K562 (cell line): Measurements from ENCODE around the gene CDIPT. TPM values are rescaled to one million over a fixed set of nuclear protein-coding genes. Genes with fewer than 3 reads are reported as not detected.

Experiments used
- ATF2 ChIP-seq: sonication (generic); formaldehyde crosslinking; IDR thresholded peaks from 2 replicates; pipeline ENCODE4 v1.8.1; 2022; ENCODE audit warnings: missing genetic modification reagents
- CEBPZ ChIP-seq: fragments of 150-350 bp; IDR thresholded peaks from 2 replicates; pipeline ENCODE4 v1.6.1; 2014; ENCODE audit warnings: low read depth, mild to moderate bottlenecking, low read length, borderline replicate concordance
- CHCHD3 ChIP-seq: fragments of 250-450 bp; sonication (Bioruptor Pico); IDR thresholded peaks from 2 replicates; pipeline ENCODE4 v2.1.2; 2022; ENCODE audit warnings: mild to moderate bottlenecking
- FOSL1 ChIP-seq: fragments of 200-800 bp; sonication (Bioruptor generic); conservative IDR thresholded peaks from 2 replicates; pipeline ENCODE4 v1.6.1; 2016; ENCODE audit warnings: missing genetic modification characterization, missing compliant biosample characterization
- FOXA3 ChIP-seq, 2 experiments: fragments of 450-650 bp in 1 of 2; sonication (generic) in 1 of 2; formaldehyde crosslinking; IDR thresholded peaks in 1 of 2; conservative IDR thresholded peaks in 1 of 2; 2 replicates each; pipeline versions ENCODE4 v1.4.0 to v1.8.0; 2020 to 2022; ENCODE audit warnings: mild to moderate bottlenecking in 2 of 2, missing genetic modification reagents in 1 of 2
- GTF2B ChIP-seq: IDR thresholded peaks from 2 replicates; pipeline ENCODE4 v1.6.1; 2011; ENCODE audit not compliant: insufficient read length; ENCODE audit errors: extremely low read depth
- HNRNPH1 ChIP-seq: fragments of 200-400 bp; formaldehyde crosslinking; optimal IDR thresholded peaks from 2 replicates; pipeline ENCODE3; 2017; ENCODE audit warnings: low read depth, mild to moderate bottlenecking, low read length, moderate library complexity
- HNRNPL ChIP-seq: fragments of 200-400 bp; formaldehyde crosslinking; IDR thresholded peaks from 2 replicates; pipeline ENCODE4 v1.6.1; 2017; ENCODE audit warnings: low read depth, mild to moderate bottlenecking, low read length
- MYNN ChIP-seq, 2 experiments: sonication (generic); formaldehyde crosslinking in 1 of 2; IDR thresholded peaks; 2 replicates each; pipeline versions ENCODE4 v1.5.0 to v1.6.1; 2016 to 2020; ENCODE audit warnings: antibody characterized with exemption in 1 of 2, missing genetic modification reagents in 1 of 2
- PHTF2 ChIP-seq: fragments of 250-450 bp; sonication (Bioruptor Pico); IDR thresholded peaks from 2 replicates; pipeline ENCODE4 v1.5.0; 2021; ENCODE audit warnings: mild to moderate bottlenecking
- POLR2AphosphoS5 ChIP-seq: IDR thresholded peaks from 2 replicates; pipeline ENCODE4 v1.6.1; 2011; ENCODE audit warnings: mild to moderate bottlenecking, low read depth, low read length, moderate library complexity; ENCODE audit not compliant: control insufficient read depth, insufficient read depth
- RB1 ChIP-seq: fragments of 450-650 bp; IDR thresholded peaks from 2 replicates; pipeline ENCODE4 v1.6.1; 2017; ENCODE audit warnings: low read depth, mild to moderate bottlenecking
- ZFP36 ChIP-seq: fragments of 150-350 bp; IDR thresholded peaks from 2 replicates; pipeline ENCODE4 v1.6.1; 2018; ENCODE audit warnings: low read length, low read depth; ENCODE audit not compliant: partially characterized antibody
- polyA plus RNA-seq, 8 experiments: library from polyadenylated mRNA; depleted of rRNA in 4 of 8; stranded (reverse) in 5 of 8; unstranded in 3 of 8; fragments of >200 nt; fragmentation: Nextera tagmentation in 2 of 8; fragmentation: Illumina TruSeq in 1 of 8; extraction: Ambion mirVana in 2 of 8; extraction: Trizol in 1 of 8; gene quantifications; 2 replicates each; pipeline versions ENCODE4 v1.2.1 to v1.2.3, GENCODE V29; 2011 to 2014; ENCODE audit warnings: inconsistent platforms in 1 of 8, missing spikeins in 1 of 8
- total RNA-seq, 7 experiments: library from RNA; depleted of rRNA in 6 of 7; stranded (reverse); fragments of >200 nt in 6 of 7; fragmentation: Illumina TruSeq in 2 of 7; extraction: Trizol in 2 of 7; gene quantifications; 2 replicates each; pipeline versions ENCODE4 v1.2.1 to v1.2.3, GENCODE V29; 2011 to 2021; ENCODE audit warnings: low replicate concordance in 1 of 7

Gene CDIPT
- total and polyA plus RNA-seq, 9 of the 15 experiments (the other 6 are each of a cell fraction or from before 2014, with no cell fraction given), result 1.3 to 37.0 (median 23.0) TPM

- TF ChIP-seq ATF2 (CRISPR knock-in tag) (no peak), HNRNPL (no peak), FOSL1 (peak; percentile 24), MYNN (IDR thresholded peaks at IDR 0.05) (0 out of 2 replicates have a peak, but pooled peaks have one; percentile 15), MYNN (CRISPR knock-in tag; IDR thresholded peaks at IDR 0.05) (no peak), HNRNPH1 (no peak), CHCHD3 (CRISPR knock-in tag) (no peak), GTF2B (no peak), RB1 (peak; percentile 78; the same call in 1 of the 2 replicates), POLR2AphosphoS5 (peak; percentile 60), ZFP36 (peak; percentile 22), CEBPZ (no peak), FOXA3 (CRISPR knock-in tag; conservative IDR thresholded peaks at IDR 0.05 in 1 of 2, IDR thresholded peaks at IDR 0.05 in 1 of 2) (no peak; a peak in 1 of 4 replicates), PHTF2 (CRISPR knock-in tag) (no peak)
Measured at GRCh38 chr16:29815793-29816693, 47.0 kb downstream of the CDIPT start, which contains the start of gene PAGR1 (continued).
